Activated naive CD4-positive, alpha-beta T cell treated with anti-CD3 and anti-CD28 coated beads, Interleukin-2, amount 50 U/mL, for 72 hours (primary cell): ENCODE measurements around the gene MCF2L. TPM values are rescaled to one million over a fixed set of nuclear protein-coding genes. Genes with fewer than 3 reads are reported as not detected.
"Not testable (repeated sequence)": the region's sequence is repeated elsewhere in the genome, so short reads cannot be mapped to it uniquely, and the experiment has no call there.

ENCODE experiments used
- ATAC-seq, 2 donors: fragments of 150-1000 bp; cut with Tn5 transposase; 2 replicates each; pipeline ENCODE4 v1.10.0; 2021; ENCODE audit warnings: mild to moderate bottlenecking in 2 of 2, moderate library complexity in 2 of 2
- DNase-seq, 2 donors: peaks; one replicate each; pipeline ENCODE4 v3.0.0; 2021 to 2022; ENCODE audit warnings: low spot score in 2 of 2
- H3K27ac Mint-ChIP-seq, 2 donors: one replicate each; pipeline ENCODE4 v1.8.0; 2022; ENCODE audit warnings: mild to moderate bottlenecking in 2 of 2, mixed read lengths in 2 of 2
- H3K36me3 Mint-ChIP-seq, 2 donors: one replicate each; pipeline ENCODE4 v1.8.0; 2022; ENCODE audit warnings: mixed read lengths in 2 of 2
- H3K9me3 Mint-ChIP-seq, 2 donors: one replicate each; pipeline ENCODE4 v1.8.0; 2022; ENCODE audit warnings: mixed read lengths in 2 of 2
- total RNA-seq, 2 donors: library from RNA; stranded (reverse); gene quantifications; one replicate each; pipeline ENCODE4 v1.2.3, GENCODE V29; 2022

The MCF2L gene
- total RNA-seq, 2 donors from 2014 or later, result 4.8 to 14.2 TPM

DNA sequence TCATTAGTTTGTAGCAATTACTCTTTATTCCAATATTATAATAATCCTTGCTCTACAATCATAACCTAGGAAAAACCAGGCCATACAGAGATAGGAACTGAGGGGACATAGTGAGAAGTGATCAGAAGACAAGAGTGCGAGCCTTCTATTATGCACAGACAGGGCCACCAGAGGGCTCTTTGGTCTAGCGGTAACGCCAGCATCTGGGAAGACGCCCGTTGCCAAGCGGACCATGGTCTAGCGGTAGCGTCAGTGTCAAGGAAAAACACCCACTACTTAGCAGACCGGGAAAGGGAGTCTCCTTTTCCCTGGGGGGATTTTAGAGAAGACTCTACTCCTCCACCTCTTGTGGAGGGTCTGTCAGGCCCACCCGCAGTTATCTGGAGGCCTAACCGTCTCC is 27.2 kb upstream of the MCF2L start:
- DNase-seq, H3K27ac Mint-ChIP-seq, H3K9me3 Mint-ChIP-seq, ATAC-seq, H3K36me3 Mint-ChIP-seq: not testable (repeated sequence)

DNA sequence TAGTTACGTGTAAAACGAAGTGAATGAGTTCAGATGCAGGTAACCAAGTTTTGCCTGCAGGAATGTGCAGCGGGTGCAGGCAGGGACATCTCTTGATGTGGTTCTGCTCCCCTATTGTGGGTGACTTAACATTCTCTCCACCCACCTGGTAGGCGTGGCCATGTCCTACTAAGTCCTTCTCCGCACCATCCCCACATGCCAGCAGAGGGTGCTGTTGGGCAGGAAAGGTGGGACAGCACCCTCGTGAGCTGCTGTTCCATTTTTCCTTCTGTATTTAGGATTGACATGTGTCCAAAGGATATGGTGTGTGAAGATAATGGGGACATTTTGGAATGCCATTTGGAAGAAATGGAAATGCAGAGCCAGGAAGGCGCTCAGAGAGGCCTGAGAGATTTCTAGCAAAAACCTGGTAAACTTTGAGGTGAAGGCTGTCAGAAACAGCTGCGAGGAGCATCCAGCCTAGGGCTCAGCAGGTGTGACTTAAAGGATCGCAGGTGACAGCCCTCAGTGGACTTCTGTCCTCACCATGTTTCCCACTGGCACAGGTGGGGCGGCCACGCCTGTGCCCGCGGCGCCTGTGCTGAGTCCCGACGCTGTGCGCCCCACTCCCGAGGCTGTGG is 26.2 kb upstream of the MCF2L start:
- H3K27ac Mint-ChIP-seq, result no peak overlapping the region
- H3K36me3 Mint-ChIP-seq, result no peaks in the 10 kb centered on the region
- ATAC-seq (peak; percentile 95 to 97), DNase-seq (peak; percentile 86 to 99)
- no peaks in the 10 kb centered on the region for H3K9me3 Mint-ChIP-seq

GRCh38 chr13:112943309-112944125 is 25.5 kb upstream of the MCF2L start:
- Mint-ChIP-seq H3K36me3 (no peaks in the 10 kb centered on the region), H3K27ac (no peak overlapping the region), H3K9me3 (no peaks in the 10 kb centered on the region)
- DNase-seq (peak in 1 of 2 donors; percentile 31), ATAC-seq (peak; percentile 51 to 69)

DNA sequence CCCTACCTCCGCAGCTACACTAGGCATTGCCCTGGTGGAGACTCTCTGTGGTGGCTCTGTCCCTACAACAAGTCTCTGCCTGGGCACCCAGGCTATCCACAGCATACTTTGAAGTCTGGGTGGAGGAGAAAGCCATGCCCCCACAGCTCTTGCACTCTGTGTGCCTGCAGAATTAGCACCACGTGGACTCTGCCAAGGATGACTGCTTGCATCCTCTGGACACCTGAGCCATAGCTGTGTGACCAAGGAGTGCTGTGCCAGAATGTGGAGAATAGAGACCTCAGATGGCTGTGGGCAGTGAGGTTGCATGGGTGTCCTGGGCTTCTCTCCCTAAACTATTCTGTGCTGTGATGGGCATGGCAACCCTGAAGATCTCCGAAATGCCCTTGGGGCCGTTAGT is 21.2 kb upstream of the MCF2L start:
- H3K9me3 Mint-ChIP-seq, result no peaks in the 10 kb centered on the region
- H3K36me3 Mint-ChIP-seq, result no peaks in the 10 kb centered on the region
- no peak for ATAC-seq
- no peak overlapping the region for H3K27ac Mint-ChIP-seq
- DNase-seq, result no peak

GRCh38 chr13:112951674-112952371 is 17.2 kb upstream of the MCF2L start:
- DNase-seq (no peak), ATAC-seq (no peak)
- Mint-ChIP-seq H3K9me3 (no peaks in the 10 kb centered on the region), H3K27ac (no peak overlapping the region), H3K36me3 (no peaks in the 10 kb centered on the region)

DNA sequence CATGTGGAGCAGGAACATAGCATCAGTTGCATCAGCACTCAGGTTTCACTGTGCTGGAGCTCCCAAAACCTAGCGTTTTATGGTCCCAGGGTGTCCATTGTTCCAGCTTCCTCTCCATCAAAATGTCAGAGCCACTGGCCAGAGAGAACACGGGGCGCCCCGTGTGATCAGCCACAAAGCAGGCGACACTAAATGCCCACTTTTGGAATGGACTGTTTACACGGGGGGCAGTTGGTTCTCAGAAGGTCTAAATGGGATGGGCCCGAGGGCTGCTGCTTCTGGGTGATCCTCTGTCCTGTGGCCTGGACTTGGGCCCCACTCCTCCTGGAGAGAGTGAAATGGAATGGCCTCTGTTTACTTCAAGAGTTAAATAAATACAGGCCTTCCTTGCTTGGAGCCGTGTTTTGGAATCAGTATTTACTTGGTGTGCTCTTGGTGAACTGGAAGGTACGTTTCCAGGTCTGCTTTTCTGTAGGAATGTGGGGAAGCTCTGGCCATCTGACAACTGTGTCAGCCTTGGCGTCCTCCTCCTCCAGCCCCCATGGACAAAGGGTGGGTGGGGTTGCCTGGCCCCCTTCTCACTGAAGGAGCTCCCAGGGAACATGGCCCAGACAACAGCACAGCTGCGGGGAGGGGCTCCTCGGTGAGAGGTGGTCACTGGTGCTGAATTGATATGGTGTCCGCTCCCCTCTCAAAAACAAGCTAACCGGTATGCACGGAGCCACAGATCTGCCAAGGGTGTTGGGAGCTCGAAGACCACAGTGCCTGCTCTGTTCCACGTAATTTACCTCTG is 16.1 kb upstream of the MCF2L start:
- Mint-ChIP-seq H3K36me3 (no peaks in the 10 kb centered on the region), H3K27ac (no peak overlapping the region), H3K9me3 (no peaks in the 10 kb centered on the region)
- no peak for ATAC-seq
- no peak for DNase-seq

GRCh38 chr13:112953591-112954487 is 15.2 kb upstream of the MCF2L start:
- H3K27ac Mint-ChIP-seq, result no peak overlapping the region

GRCh38 chr13:112954488-112955270 is 14.3 kb upstream of the MCF2L start:
- Mint-ChIP-seq H3K27ac (no peak overlapping the region), H3K9me3 (no peaks in the 10 kb centered on the region), H3K36me3 (no peaks in the 10 kb centered on the region)
- DNase-seq (no peak), ATAC-seq (no peak)

More at GRCh38 chr13:112953591-112954487, 15.2 kb upstream of the MCF2L start:
- H3K36me3 Mint-ChIP-seq, result no peaks in the 10 kb centered on the region
- DNase-seq (no peak), ATAC-seq (no peak)
- H3K9me3 Mint-ChIP-seq, result no peaks in the 10 kb centered on the region

DNA sequence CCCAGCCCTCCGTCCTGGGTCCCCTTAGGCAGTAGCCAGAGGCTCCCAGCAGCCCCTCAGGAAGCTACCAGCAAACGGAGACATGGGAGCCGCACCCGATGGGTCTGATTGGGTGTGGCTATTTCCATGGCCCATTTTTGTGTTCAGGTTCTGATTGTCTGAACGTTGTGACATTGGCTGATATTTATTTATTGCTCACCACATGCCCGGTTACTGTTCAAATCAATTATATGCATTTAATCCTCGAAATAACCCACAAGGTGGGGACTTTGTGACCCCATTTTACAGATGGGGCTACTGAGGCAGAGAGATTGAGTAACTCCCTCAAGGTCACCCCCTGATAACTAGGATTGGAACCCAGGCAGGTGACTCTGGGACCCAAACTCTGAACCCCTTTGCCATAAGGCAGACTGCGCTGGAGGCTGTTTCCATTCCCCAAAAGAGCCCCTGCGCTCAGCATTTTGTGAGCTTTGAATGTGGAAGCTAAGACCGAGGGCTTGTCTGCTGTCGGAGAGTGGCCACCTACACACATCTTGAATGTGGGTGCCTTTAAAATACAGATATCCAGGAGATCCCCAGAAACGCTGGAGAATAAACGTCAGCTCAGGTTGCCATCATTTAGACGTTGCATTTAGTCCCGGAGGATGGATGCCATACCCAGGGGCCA is 13.6 kb upstream of the MCF2L start:
- Mint-ChIP-seq H3K36me3 (no peaks in the 10 kb centered on the region), H3K27ac (no peak overlapping the region), H3K9me3 (no peaks in the 10 kb centered on the region)
- no peak for DNase-seq
- no peak for ATAC-seq

GRCh38 chr13:112955956-112956355 is 13.1 kb upstream of the MCF2L start:
- Mint-ChIP-seq H3K36me3 (no peaks in the 10 kb centered on the region), H3K9me3 (no peaks in the 10 kb centered on the region), H3K27ac (no peak overlapping the region)
- DNase-seq (no peak), ATAC-seq (no peak)

DNA sequence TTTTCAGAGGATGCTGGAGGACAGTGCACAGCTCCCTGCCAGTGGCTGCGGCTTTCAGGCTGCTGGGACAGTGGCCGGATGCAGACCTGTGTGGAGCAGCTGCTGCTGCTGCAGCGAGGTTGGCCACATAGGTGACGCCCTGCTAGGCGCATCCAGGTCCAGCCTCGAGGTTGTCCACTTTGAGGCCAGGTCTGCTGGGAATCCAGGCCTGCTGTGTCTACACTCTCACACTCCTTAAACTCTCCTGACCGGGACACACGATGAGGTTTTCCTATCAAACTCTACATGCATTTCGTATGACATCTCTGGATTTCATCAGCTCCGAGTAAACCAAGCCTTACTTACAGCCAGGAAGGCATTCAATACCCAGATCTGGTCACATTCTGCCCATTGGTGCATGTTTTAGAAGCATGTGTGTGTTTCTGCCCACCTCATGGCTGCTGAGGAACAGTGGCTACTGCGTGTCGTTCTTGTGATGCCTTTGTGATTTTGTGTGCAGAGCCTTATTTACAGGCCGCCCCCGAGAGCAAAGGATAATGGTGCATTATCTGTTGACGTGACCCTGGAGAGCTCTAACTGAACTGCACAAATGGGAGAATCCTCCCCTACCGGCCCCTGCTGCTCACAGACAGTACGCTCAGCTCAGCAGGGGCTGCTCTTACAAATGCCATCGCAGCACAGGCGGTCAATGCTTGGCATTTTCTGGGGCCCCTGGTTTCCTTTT is 12.3 kb upstream of the MCF2L start:
- no peaks in the 10 kb centered on the region for H3K9me3 Mint-ChIP-seq
- H3K27ac Mint-ChIP-seq, result no peak overlapping the region
- DNase-seq, result no peak
- H3K36me3 Mint-ChIP-seq, result no peaks in the 10 kb centered on the region
- ATAC-seq, result no peak

- Mint-ChIP-seq H3K9me3 (no peaks in the 10 kb centered on the region), H3K36me3 (no peaks in the 10 kb centered on the region), H3K27ac (no peak overlapping the region)
- DNase-seq (no peak), ATAC-seq (no peak)
Measured at GRCh38 chr13:112957295-112957677, 11.7 kb upstream of the MCF2L start.

- no peak for DNase-seq
- ATAC-seq, result no peak
- H3K27ac Mint-ChIP-seq, result no peak overlapping the region
- no peaks in the 10 kb centered on the region for H3K9me3 Mint-ChIP-seq
- H3K36me3 Mint-ChIP-seq, result no peaks in the 10 kb centered on the region
Measured at GRCh38 chr13:112958127-112958989, 10.7 kb upstream of the MCF2L start.
